ENCODE measurements around the gene RAMACL.

- TF ChIP-seq MAX (IDR thresholded peaks at IDR 0.05) (no peak), REST (IDR thresholded peaks at IDR 0.05; ENCODE audit: low read depth) (no peak), CEBPB (IDR thresholded peaks at IDR 0.05) (no peak), EP300 (IDR thresholded peaks at IDR 0.05; ENCODE audit: borderline replicate concordance) (no peak), USF1 (IDR thresholded peaks at IDR 0.05) (no peak), TAF1 (IDR thresholded peaks at IDR 0.05; ENCODE audit: low read depth) (no peak)
These were observed 13.9 kb downstream of the RAMACL start for GRCh38 chr6:166572370-166573261.
